ENCODE results near the gene APRT. TPM values are rescaled to one million over a fixed set of nuclear protein-coding genes. Genes with fewer than 3 reads are reported as not detected.

Gene APRT
- total RNA-seq, 2 donors from 2014 or later, result 200 to 230 TPM

DNA sequence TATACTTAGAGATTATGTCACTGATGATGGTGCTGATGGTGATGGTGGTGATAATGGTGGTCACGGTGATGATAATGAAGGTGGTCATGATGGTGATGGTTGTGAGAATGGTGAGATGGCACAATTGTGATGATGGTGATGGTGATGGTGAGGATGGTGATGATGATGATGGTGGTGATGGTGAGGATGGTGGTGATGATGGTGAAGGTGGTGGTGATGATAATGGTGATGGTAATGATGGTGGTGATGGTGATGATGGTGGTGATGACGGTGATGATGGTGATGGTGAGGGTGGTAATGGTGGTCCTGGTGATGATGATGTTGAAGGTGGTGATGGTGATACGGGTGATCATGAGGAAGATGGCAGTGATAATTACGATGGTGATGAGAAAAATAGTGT, 13.7 kb downstream of the APRT start:
- H3K4me3 ChIP-seq (ENCODE audit: low read length), result no peak overlapping the region
- H3K9me3 ChIP-seq (ENCODE audit: control insufficient read depth, low read length), result no peaks in the 10 kb centered on the region
- Mint-ChIP-seq H3K36me3 (ENCODE audit: low read depth) (peaks cover 3% of the 10 kb centered on the region), H3K9me3 (no peaks in the 10 kb centered on the region), H3K4me3 (no peak overlapping the region), H3K27ac (no peak overlapping the region), H3K27me3 (ENCODE audit: insufficient read depth) (peaks cover 3% of the 10 kb centered on the region), H3K4me1 (no peaks in the 10 kb centered on the region)
- TF ChIP-seq, protein P1, sequence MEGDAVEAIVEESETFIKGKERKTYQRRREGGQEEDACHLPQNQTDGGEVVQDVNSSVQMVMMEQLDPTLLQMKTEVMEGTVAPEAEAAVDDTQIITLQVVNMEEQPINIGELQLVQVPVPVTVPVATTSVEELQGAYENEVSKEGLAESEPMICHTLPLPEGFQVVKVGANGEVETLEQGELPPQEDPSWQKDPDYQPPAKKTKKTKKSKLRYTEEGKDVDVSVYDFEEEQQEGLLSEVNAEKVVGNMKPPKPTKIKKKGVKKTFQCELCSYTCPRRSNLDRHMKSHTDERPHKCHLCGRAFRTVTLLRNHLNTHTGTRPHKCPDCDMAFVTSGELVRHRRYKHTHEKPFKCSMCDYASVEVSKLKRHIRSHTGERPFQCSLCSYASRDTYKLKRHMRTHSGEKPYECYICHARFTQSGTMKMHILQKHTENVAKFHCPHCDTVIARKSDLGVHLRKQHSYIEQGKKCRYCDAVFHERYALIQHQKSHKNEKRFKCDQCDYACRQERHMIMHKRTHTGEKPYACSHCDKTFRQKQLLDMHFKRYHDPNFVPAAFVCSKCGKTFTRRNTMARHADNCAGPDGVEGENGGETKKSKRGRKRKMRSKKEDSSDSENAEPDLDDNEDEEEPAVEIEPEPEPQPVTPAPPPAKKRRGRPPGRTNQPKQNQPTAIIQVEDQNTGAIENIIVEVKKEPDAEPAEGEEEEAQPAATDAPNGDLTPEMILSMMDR (conservative IDR thresholded peaks at IDR 0.05), result no peak
- no peaks in the 10 kb centered on the region for H3K36me3 ChIP-seq (ENCODE audit: control insufficient read depth, insufficient read depth, low read length)
- no peak for DNase-seq
- no peak overlapping the region for H3K9ac ChIP-seq (ENCODE audit: extremely low read depth, low read length, poor library complexity, severe bottlenecking)
- no peaks in the 10 kb centered on the region for H3K27me3 ChIP-seq (ENCODE audit: control insufficient read depth, insufficient read depth, low read length, poor library complexity, severe bottlenecking)
- H3K27ac ChIP-seq (ENCODE audit: low read depth, low read length), result no peak overlapping the region
- 96 to 97% methylated on average over 4 of the region's 4 CpGs for WGBS, 2 experiments (ENCODE audit: insufficient coverage in 1 of 2, insufficient read length in 1 of 2)
- no peaks in the 10 kb centered on the region for H3K4me1 ChIP-seq (ENCODE audit: control insufficient read depth, insufficient read depth, low read length)

DNA sequence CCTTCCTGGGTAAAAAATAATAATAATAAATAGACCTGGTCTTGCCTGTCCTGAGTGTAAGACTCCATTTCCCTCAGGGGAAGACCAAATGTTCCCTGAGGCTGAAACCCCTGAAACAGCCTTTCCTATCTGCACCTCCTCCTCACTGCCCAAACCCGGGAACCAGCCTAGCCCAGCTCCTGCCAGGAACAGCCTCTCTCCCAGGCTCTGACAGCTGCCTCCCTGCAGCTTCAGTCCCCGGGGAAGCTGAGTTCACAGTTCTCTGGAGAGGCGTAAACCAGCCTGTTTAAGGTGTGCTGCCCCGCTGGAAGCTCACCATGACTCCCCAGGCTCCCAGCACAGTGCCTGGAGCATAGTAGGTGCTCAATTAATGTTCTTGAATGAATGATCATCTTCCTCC, 15.4 kb downstream of the APRT start:
- Histone ChIP-seq H3K4me3 (ENCODE audit: low read length) (no peak overlapping the region), H3K27ac (ENCODE audit: low read depth, low read length) (no peak overlapping the region), H3K4me1 (ENCODE audit: control insufficient read depth, insufficient read depth, low read length) (no peaks in the 10 kb centered on the region), H3K36me3 (ENCODE audit: control insufficient read depth, insufficient read depth, low read length) (no peaks in the 10 kb centered on the region), H3K9ac (ENCODE audit: extremely low read depth, low read length, poor library complexity, severe bottlenecking) (no peak overlapping the region), H3K9me3 (ENCODE audit: control insufficient read depth, low read length) (no peaks in the 10 kb centered on the region), H3K27me3 (ENCODE audit: control insufficient read depth, insufficient read depth, low read length, poor library complexity, severe bottlenecking) (no peaks in the 10 kb centered on the region)
- no peaks in the 10 kb centered on the region for H3K4me1 Mint-ChIP-seq
- peaks cover 5% of the 10 kb centered on the region for H3K27me3 Mint-ChIP-seq (ENCODE audit: insufficient read depth)
- no peaks in the 10 kb centered on the region for H3K9me3 Mint-ChIP-seq
- WGBS, 2 experiments (ENCODE audit: insufficient coverage in 1 of 2, insufficient read length in 1 of 2), result no CpG with 5 or more reads among the region's 4 CpGs
- TF ChIP-seq, protein P1 (conservative IDR thresholded peaks at IDR 0.05), result no peak
- peaks cover 2% of the 10 kb centered on the region for H3K36me3 Mint-ChIP-seq (ENCODE audit: low read depth)
- no peak overlapping the region for H3K4me3 Mint-ChIP-seq
- no peak overlapping the region for H3K27ac Mint-ChIP-seq
- DNase-seq, result no peak

DNA sequence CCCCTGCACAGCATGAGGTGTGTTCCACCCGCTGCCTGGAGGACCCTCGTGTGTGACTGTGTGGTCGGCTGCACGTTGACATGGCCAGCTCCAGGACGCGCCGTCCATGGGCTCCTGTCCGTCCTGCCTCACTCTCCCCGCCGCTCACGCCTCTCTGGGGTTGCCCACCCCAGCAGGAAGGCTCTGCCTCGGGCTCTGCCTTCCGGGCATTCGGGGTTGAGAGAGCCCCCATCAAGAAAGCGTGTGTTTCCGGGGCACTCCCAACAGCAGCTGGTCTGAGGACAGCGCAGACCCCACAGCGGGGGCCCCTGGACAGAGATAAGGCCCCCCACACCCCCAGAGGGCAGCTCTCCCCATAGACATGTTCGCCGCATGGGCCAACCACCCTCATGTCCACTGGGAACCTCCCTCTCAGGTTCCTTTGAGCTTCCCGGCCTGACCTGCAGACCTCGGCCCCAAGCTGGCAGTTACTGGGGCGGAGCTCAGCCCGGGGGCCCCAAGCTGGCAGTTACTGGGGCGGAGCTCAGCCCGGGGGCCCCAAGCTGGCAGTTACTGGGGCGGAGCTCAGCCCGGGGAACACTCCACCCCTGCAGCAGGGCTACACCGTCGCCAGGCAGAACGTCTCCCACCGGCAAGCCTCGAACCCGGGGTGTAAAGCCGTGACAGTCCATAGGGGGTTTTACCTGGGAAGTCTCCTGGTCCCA, 18.3 kb downstream of the APRT start:
- Histone ChIP-seq H3K36me3 (ENCODE audit: control insufficient read depth, insufficient read depth, low read length) (no peaks in the 10 kb centered on the region), H3K4me3 (ENCODE audit: low read length) (no peak overlapping the region), H3K9me3 (ENCODE audit: control insufficient read depth, low read length) (no peaks in the 10 kb centered on the region), H3K27ac (ENCODE audit: low read depth, low read length) (no peak overlapping the region), H3K9ac (ENCODE audit: extremely low read depth, low read length, poor library complexity, severe bottlenecking) (no peak overlapping the region), H3K4me1 (ENCODE audit: control insufficient read depth, insufficient read depth, low read length) (no peaks in the 10 kb centered on the region), H3K27me3 (ENCODE audit: control insufficient read depth, insufficient read depth, low read length, poor library complexity, severe bottlenecking) (no peaks in the 10 kb centered on the region)
- H3K36me3 Mint-ChIP-seq (ENCODE audit: low read depth), result no peaks in the 10 kb centered on the region
- 78 to 85% methylated on average over 20 to 35 of the region's 35 CpGs for WGBS, 2 experiments (ENCODE audit: insufficient coverage in 1 of 2, insufficient read length in 1 of 2)
- H3K4me1 Mint-ChIP-seq, result peaks cover 2% of the 10 kb centered on the region
- no peaks in the 10 kb centered on the region for H3K9me3 Mint-ChIP-seq
- TF ChIP-seq, protein P1 (conservative IDR thresholded peaks at IDR 0.05), result no peak
- no peak overlapping the region for H3K27ac Mint-ChIP-seq
- peaks cover 3% of the 10 kb centered on the region for H3K27me3 Mint-ChIP-seq (ENCODE audit: insufficient read depth)
- no peak overlapping the region for H3K4me3 Mint-ChIP-seq
- DNase-seq, result no peak

Measured in endodermal cell (in vitro differentiated cells).